22Rv1 (cell line): ENCODE data around the gene GABARAP.

Experiments used
- H3K27ac ChIP-seq: fragments of 450-650 bp; 2 replicates; pipeline ENCODE4 v1.5.1; 2017
- ZFX ChIP-seq: fragments of 450-650 bp; IDR thresholded peaks from 2 replicates; pipeline ENCODE4 v1.6.1; 2017; ENCODE audit warnings: antibody characterized with exemption, borderline replicate concordance
- TF ChIP-seq, protein P1 (sequence below): fragments of 450-650 bp; IDR thresholded peaks from 2 replicates; pipeline ENCODE4 v1.5.1; 2017; ENCODE audit warnings: mild to moderate bottlenecking

The GABARAP gene

DNA sequence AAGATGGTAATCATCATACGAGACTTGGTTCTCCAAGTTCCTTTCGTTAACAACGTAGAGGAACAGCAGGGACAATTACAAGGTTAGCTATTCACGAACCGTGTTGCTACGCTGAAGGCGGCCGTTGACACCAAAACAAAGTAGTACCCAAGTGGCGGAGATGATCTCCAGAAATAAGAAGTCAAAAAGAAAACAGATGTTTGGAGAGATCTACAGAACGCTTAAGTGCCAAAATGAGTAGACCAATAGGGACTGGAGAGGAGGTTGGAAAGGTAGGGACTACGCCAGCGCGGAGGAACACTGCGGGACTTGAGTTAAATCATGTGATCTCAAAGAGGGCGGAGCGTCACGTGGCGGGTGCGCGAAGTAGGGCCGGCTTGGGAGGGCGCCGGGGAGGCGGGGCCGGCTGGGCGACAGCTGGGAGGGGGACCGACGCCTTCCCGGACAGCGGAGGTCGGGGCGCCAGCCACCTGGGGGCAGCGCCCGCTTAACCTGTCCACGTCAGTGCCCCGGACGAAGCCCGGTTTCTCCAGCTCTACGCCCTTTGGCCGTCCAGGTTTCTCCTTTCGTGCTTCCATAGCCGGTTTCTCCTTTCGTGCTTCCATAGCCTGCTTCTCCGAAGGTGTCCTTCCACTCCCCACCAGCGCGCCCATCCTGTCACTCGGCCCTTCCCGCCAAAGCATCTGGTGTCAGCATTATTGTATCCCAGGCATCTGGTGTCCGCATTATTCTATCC, 636 bp upstream of the GABARAP start:
- peak overlapping the region; percentile 98 for H3K27ac ChIP-seq
- no peak for TF ChIP-seq ZFX

DNA sequence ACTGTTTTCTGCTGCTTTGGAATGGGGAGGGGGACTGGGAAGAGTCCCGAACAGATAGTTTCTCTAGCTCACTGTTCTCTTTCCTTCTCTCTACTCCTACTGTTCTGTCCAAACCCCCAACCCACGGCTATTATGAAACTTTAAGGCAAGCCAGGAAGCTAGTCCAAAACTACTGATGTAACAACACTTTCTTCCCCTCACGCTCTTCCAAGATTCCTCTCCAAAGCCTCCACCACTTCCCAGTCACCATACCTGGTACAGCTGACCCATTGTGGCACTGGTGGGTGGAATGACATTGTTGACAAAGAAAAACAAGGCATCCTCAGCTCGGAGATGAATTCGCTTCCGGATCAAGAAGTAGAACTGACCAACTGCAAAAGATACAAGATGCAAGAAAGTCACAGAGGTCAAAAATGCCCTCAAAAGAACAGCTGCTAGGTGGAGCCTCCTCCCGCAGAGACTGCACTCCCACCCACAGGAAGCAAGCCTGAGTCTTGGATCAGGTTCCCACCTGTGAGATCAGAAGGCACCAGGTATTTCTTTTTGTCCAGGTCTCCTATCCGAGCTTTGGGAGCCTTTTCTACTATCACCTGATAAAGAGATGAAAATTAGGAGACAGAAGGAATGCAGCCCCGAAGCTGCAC, 1.0 kb downstream of the GABARAP start:
- H3K27ac ChIP-seq, result peak overlapping the region; percentile 98
- TF ChIP-seq ZFX, result no peak
- TF ChIP-seq, protein P1, sequence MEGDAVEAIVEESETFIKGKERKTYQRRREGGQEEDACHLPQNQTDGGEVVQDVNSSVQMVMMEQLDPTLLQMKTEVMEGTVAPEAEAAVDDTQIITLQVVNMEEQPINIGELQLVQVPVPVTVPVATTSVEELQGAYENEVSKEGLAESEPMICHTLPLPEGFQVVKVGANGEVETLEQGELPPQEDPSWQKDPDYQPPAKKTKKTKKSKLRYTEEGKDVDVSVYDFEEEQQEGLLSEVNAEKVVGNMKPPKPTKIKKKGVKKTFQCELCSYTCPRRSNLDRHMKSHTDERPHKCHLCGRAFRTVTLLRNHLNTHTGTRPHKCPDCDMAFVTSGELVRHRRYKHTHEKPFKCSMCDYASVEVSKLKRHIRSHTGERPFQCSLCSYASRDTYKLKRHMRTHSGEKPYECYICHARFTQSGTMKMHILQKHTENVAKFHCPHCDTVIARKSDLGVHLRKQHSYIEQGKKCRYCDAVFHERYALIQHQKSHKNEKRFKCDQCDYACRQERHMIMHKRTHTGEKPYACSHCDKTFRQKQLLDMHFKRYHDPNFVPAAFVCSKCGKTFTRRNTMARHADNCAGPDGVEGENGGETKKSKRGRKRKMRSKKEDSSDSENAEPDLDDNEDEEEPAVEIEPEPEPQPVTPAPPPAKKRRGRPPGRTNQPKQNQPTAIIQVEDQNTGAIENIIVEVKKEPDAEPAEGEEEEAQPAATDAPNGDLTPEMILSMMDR, result no peak

DNA sequence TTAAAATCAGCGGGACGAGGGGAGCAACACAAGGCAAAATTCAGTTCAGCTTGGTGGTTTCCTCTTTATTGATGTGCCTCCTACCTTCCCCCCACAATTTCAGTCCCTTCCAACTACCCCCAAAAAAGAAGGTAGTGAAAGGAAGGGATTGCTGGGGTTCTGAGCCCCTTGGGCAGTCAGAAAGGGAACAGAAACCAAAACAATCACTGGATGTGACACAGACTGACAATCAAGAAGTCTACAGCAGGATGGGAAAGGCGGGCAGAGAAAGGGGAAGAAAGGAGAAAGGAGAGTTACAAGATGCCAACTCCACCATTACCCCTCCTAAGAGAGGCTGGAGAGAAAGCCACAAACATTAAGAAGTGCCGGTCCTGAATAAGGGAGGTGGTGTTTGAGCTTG, 1.9 kb downstream of the GABARAP start:
- TF ChIP-seq, protein P1, result no peak
- TF ChIP-seq ZFX, result no peak

DNA sequence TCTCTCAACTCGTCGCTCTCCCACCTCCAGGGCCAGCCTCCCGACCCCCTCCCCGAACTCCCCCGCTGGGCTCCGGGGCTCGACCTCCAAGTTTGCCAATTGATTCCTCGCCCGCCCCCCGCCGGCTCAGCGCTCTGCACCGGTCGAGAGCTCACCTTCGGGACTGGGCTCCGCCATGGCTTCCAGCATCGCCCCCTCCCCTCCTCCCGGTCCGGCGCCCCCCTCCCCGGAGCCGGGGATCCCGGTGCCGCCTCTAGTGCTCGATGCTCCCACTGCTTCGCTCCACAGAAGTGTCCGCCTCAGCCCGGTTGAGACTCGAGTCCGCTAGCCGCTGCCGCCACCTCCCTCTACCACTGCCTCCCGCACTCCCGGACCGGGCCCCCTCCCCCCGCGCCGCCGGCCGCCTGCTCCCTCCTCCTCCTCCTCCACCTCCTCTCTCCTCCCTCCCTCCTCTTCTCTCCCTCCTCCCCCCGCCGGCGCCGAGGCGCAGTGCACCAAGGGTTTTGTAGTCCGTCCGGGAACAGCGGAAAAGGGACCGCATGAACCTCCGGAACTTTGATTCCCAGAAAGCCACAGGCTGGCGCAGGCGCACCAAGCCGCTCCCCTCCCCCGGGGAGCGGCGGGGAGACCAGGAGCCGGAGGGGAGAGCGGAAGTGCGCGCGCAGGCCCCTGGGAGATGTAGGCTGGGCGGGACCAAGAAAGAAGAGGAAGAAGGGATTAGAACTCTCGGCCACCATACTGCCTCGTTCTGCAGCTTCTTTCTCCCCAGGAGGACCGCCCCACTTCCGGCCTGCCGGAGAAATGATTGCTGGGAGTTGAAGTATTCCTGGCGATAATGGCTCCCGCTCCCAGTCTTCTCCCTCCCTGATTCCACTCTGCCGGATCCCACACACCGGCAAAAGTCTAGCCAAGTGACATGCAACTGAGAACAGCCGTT, 2.9 kb downstream of the GABARAP start, which contains the start of gene PHF23:
Gene PHF23, minus strand, starts transcription at position 367 of the 937 bp plus-strand sequence. Its CDS starts 178 bp downstream, at position 189.
- peak within 1 kb of the TSS; percentile 98 for H3K27ac ChIP-seq
- TF ChIP-seq ZFX, result no peak
- TF ChIP-seq, protein P1, result no peak

More for the DNA sequence above, 1.9 kb downstream of the GABARAP start:
- H3K27ac ChIP-seq, result peak overlapping the region; percentile 98

DNA sequence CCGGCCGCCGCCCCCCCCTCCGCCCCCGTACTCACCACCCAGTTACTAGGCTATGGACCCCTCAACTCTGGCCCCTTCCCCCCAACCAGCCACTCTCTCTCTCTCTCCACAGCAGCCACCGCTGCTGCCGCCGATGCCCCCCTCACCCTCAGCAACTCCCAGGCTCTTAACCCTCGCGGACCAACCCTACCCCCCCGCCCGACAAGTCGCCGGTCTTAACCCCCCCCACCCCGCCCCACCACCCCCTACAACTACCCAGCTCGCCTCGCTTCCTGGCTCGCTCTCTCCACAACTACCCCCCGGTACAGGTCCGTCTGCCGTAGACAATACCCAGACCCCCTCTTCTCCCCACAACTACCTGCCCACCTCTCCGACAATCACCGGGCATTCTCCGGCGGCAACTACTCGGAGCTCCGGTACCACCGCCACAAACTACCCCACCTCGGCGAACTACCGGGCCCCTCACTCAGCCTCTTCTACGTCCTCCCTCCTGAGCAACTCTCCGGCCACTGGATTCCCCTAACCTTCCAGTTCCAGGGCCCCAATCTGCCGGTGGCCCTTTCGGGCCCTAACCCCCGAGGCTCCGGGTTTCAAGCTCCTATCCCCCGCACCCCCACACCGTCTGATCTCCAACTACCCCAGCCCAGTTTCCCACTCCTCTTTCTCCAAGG, 3.7 kb downstream of the GABARAP start:
- peak overlapping the region; percentile 98 for H3K27ac ChIP-seq
- TF ChIP-seq, protein P1, result no peak
- TF ChIP-seq ZFX, result no peak

DNA sequence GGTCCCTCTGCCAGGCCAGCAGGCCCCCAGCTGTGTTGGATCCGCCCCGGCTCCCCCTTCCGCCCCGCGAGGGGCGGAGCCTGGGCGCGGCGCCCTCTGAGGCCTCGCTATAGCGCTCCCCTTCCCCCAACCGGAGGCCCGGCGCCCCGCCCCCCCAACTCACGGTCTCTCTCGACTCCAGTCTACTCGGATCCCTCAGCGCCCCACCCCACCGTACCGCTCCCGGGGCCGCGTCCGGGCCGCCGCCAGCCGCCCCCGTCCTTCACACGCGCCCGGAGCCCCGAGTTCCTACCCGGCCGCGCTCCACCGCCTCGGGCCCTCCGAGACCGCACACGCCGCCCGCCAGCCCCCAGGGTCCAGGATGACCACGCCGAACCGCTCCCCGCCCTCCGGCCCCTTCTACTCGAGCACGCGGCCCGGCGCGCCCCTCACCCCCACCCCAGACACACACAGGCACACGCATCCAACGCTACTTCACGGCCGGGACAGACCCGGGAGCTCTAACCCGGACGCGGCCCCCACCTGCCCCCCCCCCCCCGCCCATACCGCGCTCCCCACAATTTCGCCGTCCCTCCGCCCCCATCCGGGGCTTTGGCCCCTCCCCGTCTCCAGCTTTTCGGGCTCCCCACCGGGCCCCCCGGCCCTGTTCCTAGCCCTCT, 4.4 kb downstream of the GABARAP start:
- TF ChIP-seq, protein P1, result no peak
- TF ChIP-seq ZFX, result no peak
- H3K27ac ChIP-seq, result peak overlapping the region; percentile 98
